NB4 (cell line): ENCODE data around the gene SGCA.

ENCODE experiments used
- DNase-seq: peaks from one replicate; pipeline ENCODE4 v3.0.0; 2010; ENCODE audit warnings: low read depth
- H3K4me3 ChIP-seq: one replicate; pipeline ENCODE4 v1.5.1; 2011; ENCODE audit warnings: mild to moderate bottlenecking, low read depth, low read length, moderate library complexity
- MYC ChIP-seq: IDR thresholded peaks from 2 replicates; pipeline ENCODE4 v1.6.1; 2011; ENCODE audit warnings: low read depth, low read length
- POLR2A ChIP-seq: IDR thresholded peaks from 2 replicates; pipeline ENCODE4 v1.6.1; 2011; ENCODE audit warnings: mild to moderate bottlenecking; ENCODE audit not compliant: insufficient read length; ENCODE audit errors: extremely low read depth
- TF ChIP-seq, protein P1 (sequence below): IDR thresholded peaks from 2 replicates; pipeline ENCODE4 v1.6.1; 2011; ENCODE audit warnings: low read depth, low read length
- TF ChIP-seq, protein P2 (sequence below): IDR thresholded peaks from one replicate; pipeline ENCODE4 v1.5.1; 2012; ENCODE audit warnings: low read depth, low read length

The SGCA gene

DNA sequence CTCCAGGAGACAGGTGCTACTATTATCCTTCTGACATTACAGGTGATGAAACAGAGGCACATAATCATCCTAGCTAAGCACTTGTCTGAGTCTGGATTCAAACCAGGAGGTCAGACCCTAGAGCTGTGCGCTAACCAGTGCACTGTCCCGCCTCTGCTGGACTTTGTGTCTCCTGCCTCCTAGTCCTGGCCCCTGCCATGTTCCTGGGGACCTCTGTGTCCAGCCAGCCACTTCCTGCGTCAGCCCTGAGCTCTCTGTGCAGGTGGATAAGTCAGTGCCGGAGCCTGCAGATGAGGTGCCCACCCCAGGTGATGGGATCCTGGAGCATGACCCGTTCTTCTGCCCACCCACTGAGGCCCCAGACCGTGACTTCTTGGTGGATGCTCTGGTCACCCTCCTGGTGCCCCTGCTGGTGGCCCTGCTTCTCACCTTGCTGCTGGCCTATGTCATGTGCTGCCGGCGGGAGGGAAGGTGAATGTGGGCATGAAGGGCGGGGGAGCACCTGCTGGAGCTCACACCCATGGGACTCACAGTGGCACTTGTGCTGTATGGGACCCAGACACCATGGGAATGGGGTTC, 4.2 kb downstream of the SGCA start:
- TF ChIP-seq, protein P1, sequence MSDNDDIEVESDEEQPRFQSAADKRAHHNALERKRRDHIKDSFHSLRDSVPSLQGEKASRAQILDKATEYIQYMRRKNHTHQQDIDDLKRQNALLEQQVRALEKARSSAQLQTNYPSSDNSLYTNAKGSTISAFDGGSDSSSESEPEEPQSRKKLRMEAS, result no peak
- TF ChIP-seq MYC, result no peak
- TF ChIP-seq, protein P2, sequence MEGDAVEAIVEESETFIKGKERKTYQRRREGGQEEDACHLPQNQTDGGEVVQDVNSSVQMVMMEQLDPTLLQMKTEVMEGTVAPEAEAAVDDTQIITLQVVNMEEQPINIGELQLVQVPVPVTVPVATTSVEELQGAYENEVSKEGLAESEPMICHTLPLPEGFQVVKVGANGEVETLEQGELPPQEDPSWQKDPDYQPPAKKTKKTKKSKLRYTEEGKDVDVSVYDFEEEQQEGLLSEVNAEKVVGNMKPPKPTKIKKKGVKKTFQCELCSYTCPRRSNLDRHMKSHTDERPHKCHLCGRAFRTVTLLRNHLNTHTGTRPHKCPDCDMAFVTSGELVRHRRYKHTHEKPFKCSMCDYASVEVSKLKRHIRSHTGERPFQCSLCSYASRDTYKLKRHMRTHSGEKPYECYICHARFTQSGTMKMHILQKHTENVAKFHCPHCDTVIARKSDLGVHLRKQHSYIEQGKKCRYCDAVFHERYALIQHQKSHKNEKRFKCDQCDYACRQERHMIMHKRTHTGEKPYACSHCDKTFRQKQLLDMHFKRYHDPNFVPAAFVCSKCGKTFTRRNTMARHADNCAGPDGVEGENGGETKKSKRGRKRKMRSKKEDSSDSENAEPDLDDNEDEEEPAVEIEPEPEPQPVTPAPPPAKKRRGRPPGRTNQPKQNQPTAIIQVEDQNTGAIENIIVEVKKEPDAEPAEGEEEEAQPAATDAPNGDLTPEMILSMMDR, result no peak
- TF ChIP-seq POLR2A, result no peak
- H3K4me3 ChIP-seq, result no peak overlapping the region
- DNase-seq, result no peak

- no peak for TF ChIP-seq POLR2A
- TF ChIP-seq, protein P2, result no peak
- no peak for TF ChIP-seq MYC
- TF ChIP-seq, protein P1, result no peak
- H3K4me3 ChIP-seq, result no peak overlapping the region
- peak; percentile 39 for DNase-seq
These were observed 5.0 kb downstream of the SGCA start for GRCh38 chr17:50170662-50171370.

GRCh38 chr17:50171371-50172071, 5.7 kb downstream of the SGCA start:
- TF ChIP-seq, protein P1, result no peak
- TF ChIP-seq MYC, result no peak
- no peak for TF ChIP-seq POLR2A
- TF ChIP-seq, protein P2, result no peak
- no peak overlapping the region for H3K4me3 ChIP-seq
- DNase-seq, result no peak

- TF ChIP-seq POLR2A, result no peak
- TF ChIP-seq, protein P1, result no peak
- TF ChIP-seq, protein P2, result no peak
- no peak for TF ChIP-seq MYC
These were observed 6.3 kb downstream of the SGCA start for GRCh38 chr17:50172130-50172529.

GRCh38 chr17:50172936-50173334, 7.1 kb downstream of the SGCA start:
- no peak overlapping the region for H3K4me3 ChIP-seq
- no peak for TF ChIP-seq MYC
- TF ChIP-seq, protein P2, result no peak
- no peak for DNase-seq

More at GRCh38 chr17:50172130-50172529, 6.3 kb downstream of the SGCA start:
- H3K4me3 ChIP-seq, result no peak overlapping the region
- DNase-seq, result no peak
